Osteocyte (in vitro differentiated cells): ENCODE data around the gene CCL24. TPM values are rescaled to one million over a fixed set of nuclear protein-coding genes. Genes with fewer than 3 reads are reported as not detected.

Source experiments
- DNase-seq: peaks from one replicate; pipeline ENCODE4 v3.0.0; 2021; ENCODE audit warnings: mixed read lengths; ENCODE audit not compliant: unreplicated experiment; ENCODE audit errors: extremely low spot score
- H3K27ac Mint-ChIP-seq: one replicate; pipeline ENCODE4 v1.8.0; 2021; ENCODE audit warnings: mild to moderate bottlenecking, mixed read lengths; ENCODE audit not compliant: unreplicated experiment
- H3K27me3 Mint-ChIP-seq: one replicate; pipeline ENCODE4 v1.8.0; 2021; ENCODE audit warnings: mixed read lengths; ENCODE audit not compliant: unreplicated experiment
- H3K36me3 Mint-ChIP-seq: one replicate; pipeline ENCODE4 v1.8.0; 2021; ENCODE audit warnings: mixed read lengths; ENCODE audit not compliant: unreplicated experiment
- H3K4me1 Mint-ChIP-seq: one replicate; pipeline ENCODE4 v1.8.0; 2021; ENCODE audit warnings: mixed read lengths; ENCODE audit not compliant: unreplicated experiment
- H3K4me3 Mint-ChIP-seq: one replicate; pipeline ENCODE4 v1.8.0; 2021; ENCODE audit warnings: mild to moderate bottlenecking, moderate library complexity, mixed read lengths; ENCODE audit not compliant: unreplicated experiment
- H3K9me3 Mint-ChIP-seq: one replicate; pipeline ENCODE4 v1.8.0; 2021; ENCODE audit warnings: mixed read lengths; ENCODE audit not compliant: unreplicated experiment
- total RNA-seq: library from RNA; stranded (reverse); gene quantifications from 2 replicates; pipeline ENCODE4 v1.2.1, GENCODE V29; 2021
- TF ChIP-seq, protein P1 (sequence below): fragments of 200-600 bp; sonication (generic); IDR thresholded peaks from 2 replicates; pipeline ENCODE4 v1.5.0; 2021; ENCODE audit warnings: antibody characterized with exemption, mild to moderate bottlenecking, moderate library complexity

CCL24 gene
- total RNA-seq, 1 donor from 2014 or later, result not detected

DNA sequence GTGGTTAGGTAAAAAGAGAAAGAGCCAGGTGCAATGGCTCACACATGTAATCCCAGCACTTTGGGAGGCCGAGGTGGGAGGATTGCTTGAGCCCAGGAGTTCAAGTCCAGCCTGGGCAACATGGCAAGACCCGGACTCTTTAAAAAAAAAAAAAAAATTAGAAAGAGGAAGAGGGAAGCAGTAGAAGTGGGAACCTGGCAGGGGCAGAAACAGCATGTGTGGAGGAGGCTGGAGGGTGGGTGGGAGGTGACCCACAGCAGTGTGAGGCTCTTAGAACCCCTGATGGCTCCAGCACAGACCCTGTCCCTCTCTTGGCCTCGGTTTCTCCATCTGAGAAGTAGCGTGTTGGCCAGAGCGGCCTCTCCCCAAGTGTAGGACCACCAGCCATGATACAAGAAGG lies 4.9 kb upstream of the CCL24 start:
- peaks cover 20% of the 10 kb centered on the region for H3K27me3 Mint-ChIP-seq
- H3K27ac Mint-ChIP-seq, result no peak overlapping the region
- no peaks in the 10 kb centered on the region for H3K36me3 Mint-ChIP-seq
- no peaks in the 10 kb centered on the region for H3K4me1 Mint-ChIP-seq
- no peak for DNase-seq
- no peaks in the 10 kb centered on the region for H3K9me3 Mint-ChIP-seq
- no peak overlapping the region for H3K4me3 Mint-ChIP-seq
- TF ChIP-seq, protein P1, sequence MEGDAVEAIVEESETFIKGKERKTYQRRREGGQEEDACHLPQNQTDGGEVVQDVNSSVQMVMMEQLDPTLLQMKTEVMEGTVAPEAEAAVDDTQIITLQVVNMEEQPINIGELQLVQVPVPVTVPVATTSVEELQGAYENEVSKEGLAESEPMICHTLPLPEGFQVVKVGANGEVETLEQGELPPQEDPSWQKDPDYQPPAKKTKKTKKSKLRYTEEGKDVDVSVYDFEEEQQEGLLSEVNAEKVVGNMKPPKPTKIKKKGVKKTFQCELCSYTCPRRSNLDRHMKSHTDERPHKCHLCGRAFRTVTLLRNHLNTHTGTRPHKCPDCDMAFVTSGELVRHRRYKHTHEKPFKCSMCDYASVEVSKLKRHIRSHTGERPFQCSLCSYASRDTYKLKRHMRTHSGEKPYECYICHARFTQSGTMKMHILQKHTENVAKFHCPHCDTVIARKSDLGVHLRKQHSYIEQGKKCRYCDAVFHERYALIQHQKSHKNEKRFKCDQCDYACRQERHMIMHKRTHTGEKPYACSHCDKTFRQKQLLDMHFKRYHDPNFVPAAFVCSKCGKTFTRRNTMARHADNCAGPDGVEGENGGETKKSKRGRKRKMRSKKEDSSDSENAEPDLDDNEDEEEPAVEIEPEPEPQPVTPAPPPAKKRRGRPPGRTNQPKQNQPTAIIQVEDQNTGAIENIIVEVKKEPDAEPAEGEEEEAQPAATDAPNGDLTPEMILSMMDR, result no peak

DNA sequence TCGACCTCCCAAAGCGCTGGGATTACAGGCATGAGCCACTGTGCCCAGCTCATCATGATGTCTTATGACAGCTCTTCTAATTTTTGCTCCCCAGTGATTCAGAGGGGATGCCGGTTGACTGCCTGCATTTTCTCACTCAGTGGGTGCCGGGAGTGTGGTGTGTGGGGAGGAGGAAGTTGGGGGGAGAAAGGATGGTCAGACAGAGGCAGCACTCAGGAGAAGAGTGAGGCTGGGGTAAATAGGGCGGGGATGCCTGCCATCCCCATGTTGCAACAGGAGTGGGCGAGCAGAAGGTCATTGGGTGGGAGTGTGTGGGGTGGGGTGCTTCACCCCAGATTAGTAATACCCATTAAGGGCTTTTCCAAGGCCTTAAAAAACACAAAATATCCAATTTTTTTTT lies 3.5 kb upstream of the CCL24 start:
- H3K27me3 Mint-ChIP-seq, result peaks cover 10% of the 10 kb centered on the region
- DNase-seq, result no peak
- no peaks in the 10 kb centered on the region for H3K36me3 Mint-ChIP-seq
- TF ChIP-seq, protein P1, result no peak
- H3K4me1 Mint-ChIP-seq, result no peaks in the 10 kb centered on the region
- no peak overlapping the region for H3K4me3 Mint-ChIP-seq
- H3K9me3 Mint-ChIP-seq, result no peaks in the 10 kb centered on the region
- no peak overlapping the region for H3K27ac Mint-ChIP-seq

DNA sequence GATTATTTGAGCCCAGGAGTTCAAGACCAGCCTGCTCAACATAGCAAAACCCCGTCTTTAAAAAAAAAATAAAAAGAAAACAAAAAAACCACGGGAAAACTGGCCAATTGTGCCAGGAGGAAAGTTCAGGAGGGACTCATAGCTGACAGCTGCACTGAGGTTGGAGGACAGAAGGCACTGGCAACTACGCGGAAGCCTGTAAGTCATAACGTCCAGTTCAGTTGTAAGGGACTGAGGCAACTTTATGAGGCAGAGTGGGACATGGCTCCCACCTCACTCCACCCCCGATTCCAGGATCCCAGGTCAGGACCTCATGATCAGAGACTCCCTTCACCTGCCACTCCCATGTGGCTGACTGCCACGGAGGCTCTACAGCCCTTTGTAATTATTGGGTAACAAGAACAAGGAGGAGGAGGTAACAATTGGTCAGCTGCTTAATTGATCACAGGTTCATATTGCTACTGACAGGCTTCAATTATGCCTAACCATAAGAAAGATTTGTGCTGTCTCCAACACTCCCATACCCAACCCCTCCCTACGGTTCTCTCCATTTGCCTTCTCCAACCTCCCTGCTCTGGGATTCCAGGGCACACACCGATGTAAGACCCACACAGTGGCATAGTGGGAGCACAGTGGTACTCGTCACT lies 1.9 kb upstream of the CCL24 start:
- H3K9me3 Mint-ChIP-seq, result no peaks in the 10 kb centered on the region
- no peak for DNase-seq
- TF ChIP-seq, protein P1, result no peak
- no peak overlapping the region for H3K4me3 Mint-ChIP-seq
- peaks cover 5% of the 10 kb centered on the region for H3K27me3 Mint-ChIP-seq
- H3K4me1 Mint-ChIP-seq, result no peaks in the 10 kb centered on the region
- no peaks in the 10 kb centered on the region for H3K36me3 Mint-ChIP-seq
- no peak overlapping the region for H3K27ac Mint-ChIP-seq

DNA sequence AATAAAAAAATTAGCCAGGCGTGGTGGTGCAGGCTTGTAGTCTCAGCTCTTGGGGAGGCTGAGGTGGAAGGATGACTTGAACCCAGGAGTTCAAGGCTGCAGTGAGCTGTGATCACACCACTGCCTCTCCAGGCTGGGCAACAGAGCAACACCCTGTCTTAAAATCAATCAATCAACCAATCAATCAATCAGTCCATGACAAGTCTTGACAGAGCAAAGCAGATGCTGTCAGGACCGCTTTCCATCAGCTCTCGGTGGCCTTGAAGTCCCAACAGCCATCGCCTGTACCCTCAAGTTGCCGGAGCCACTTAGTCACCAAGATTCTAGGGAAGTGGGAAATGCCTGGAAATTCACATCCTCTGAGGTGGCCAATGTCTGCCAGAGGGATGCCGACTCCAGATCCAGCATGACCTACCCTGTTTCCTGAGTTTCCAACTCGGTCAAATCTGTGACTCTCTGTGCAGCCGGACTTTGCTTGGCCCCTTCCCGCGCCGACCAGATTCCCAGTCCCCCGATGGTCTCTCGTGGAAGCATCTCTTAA lies 871 bp upstream of the CCL24 start:
- TF ChIP-seq, protein P1, result no peak
- no peak for DNase-seq
- Mint-ChIP-seq H3K27ac (no peak overlapping the region), H3K4me3 (no peak overlapping the region), H3K27me3 (peaks cover 5% of the 10 kb centered on the region), H3K4me1 (no peaks in the 10 kb centered on the region), H3K36me3 (no peaks in the 10 kb centered on the region), H3K9me3 (no peaks in the 10 kb centered on the region)

DNA sequence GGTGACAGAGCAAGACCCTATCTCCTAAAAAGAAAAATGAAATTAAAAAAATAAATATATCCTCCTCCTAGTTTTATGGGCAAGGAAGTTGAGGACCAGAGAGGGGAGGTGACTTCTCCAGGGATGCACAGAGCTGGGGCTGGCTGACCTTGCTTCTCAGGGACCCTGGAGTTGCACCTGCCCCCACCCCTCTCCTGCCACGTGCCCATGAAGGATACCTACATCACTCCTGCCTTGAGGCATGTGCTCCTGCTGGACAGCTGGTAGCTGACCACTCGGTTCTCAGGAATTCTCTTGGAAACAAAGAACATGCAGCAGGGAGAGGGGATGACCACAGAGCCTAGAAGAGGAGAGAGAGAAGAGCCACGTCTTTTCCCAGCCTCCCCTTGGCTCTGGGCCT lies 522 bp downstream of the CCL24 start:
- TF ChIP-seq, protein P1, result no peak
- H3K4me1 Mint-ChIP-seq, result no peaks in the 10 kb centered on the region
- H3K4me3 Mint-ChIP-seq, result no peak overlapping the region
- DNase-seq, result no peak
- peaks cover 5% of the 10 kb centered on the region for H3K27me3 Mint-ChIP-seq
- no peaks in the 10 kb centered on the region for H3K9me3 Mint-ChIP-seq
- no peaks in the 10 kb centered on the region for H3K36me3 Mint-ChIP-seq
- no peak overlapping the region for H3K27ac Mint-ChIP-seq
